Common myeloid progenitor, CD34-positive (primary cell): Measurements from ENCODE around the gene GAST.
A peak's percentile ranks its signal among the peaks of the same experiment; 100 is the strongest.

Experiments
- CTCF ChIA-PET: fragments of 350-600 bp; sonication (Branson Sonifier 250); formaldehyde crosslinking; loops from one replicate; lab custom pipeline; 2021; ENCODE audit warnings: antibody characterized with exemption; lab: Charles Lee
- POLR2A ChIA-PET: fragments of 350-600 bp; sonication (Branson Sonifier 250); formaldehyde crosslinking; loops from one replicate; lab custom pipeline; 2021; ENCODE audit warnings: antibody characterized with exemption; lab: Charles Lee
- DNase-seq, 3 donors: peaks; one replicate each; pipeline versions ENCODE4 v3.0.0 to v3.0.0-alpha.2; 2013
- H3K27ac ChIP-seq, 2 experiments: 1 replicate in 1 of 2; 2 replicates in 1 of 2; pipeline ENCODE4 v1.7.0; 2013; ENCODE audit warnings: inconsistent platforms in 2 of 2, low read length in 2 of 2, mild to moderate bottlenecking in 2 of 2, low read depth in 1 of 2, moderate library complexity in 1 of 2; ENCODE audit not compliant: severe bottlenecking in 2 of 2, insufficient read depth in 1 of 2, poor library complexity in 1 of 2
- H3K27me3 ChIP-seq, 5 experiments: replicated peaks in 2 of 5; 1 replicate in 3 of 5; 2 replicates in 2 of 5; pipeline versions ENCODE4 v1.6.1 to v1.7.0; 2013; ENCODE audit warnings: low read length in 4 of 5, mild to moderate bottlenecking in 2 of 5, moderate library complexity in 2 of 5, inconsistent platforms in 1 of 5; ENCODE audit not compliant: insufficient read depth in 5 of 5, control insufficient read depth in 4 of 5
- H3K36me3 ChIP-seq, 4 experiments: 1 replicate in 2 of 4; 2 replicates in 2 of 4; pipeline versions ENCODE4 v1.6.1 to v1.7.0; 2013; ENCODE audit warnings: low read length in 3 of 4, control low read depth in 1 of 4, mild to moderate bottlenecking in 1 of 4; ENCODE audit not compliant: control insufficient read depth in 4 of 4, insufficient read depth in 4 of 4
- H3K4me1 ChIP-seq, 4 experiments: 1 replicate in 3 of 4; 2 replicates in 1 of 4; pipeline versions ENCODE4 v1.6.1 to v1.7.1; 2013; ENCODE audit warnings: low read length in 3 of 4, mild to moderate bottlenecking in 3 of 4, control low read depth in 1 of 4, inconsistent platforms in 1 of 4, moderate library complexity in 1 of 4; ENCODE audit not compliant: control insufficient read depth in 4 of 4, insufficient read depth in 4 of 4; ENCODE audit errors: control extremely low read depth in 1 of 4
- H3K4me3 ChIP-seq, 7 experiments: 1 replicate in 4 of 7; 2 replicates in 3 of 7; pipeline versions ENCODE4 v1.5.1 to v1.7.0; 2013; ENCODE audit warnings: mild to moderate bottlenecking in 7 of 7, low read length in 6 of 7, moderate library complexity in 6 of 7, inconsistent platforms in 2 of 7, low read depth in 2 of 7, control low read depth in 1 of 7; ENCODE audit not compliant: insufficient read depth in 4 of 7, control insufficient read depth in 1 of 7; ENCODE audit errors: extremely low read depth in 1 of 7
- H3K9me3 ChIP-seq, 5 experiments: 1 replicate in 4 of 5; 2 replicates in 1 of 5; pipeline versions ENCODE4 v1.6.1 to v1.7.1; 2013; ENCODE audit warnings: low read length in 4 of 5, mild to moderate bottlenecking in 2 of 5, inconsistent platforms in 1 of 5, low read depth in 1 of 5, moderate library complexity in 1 of 5; ENCODE audit not compliant: control insufficient read depth in 4 of 5, insufficient read depth in 2 of 5; ENCODE audit errors: control extremely low read depth in 1 of 5
- WGBS: methylation state at CpG from one replicate; pipeline ENCODE4 v1.1.5; 2013; ENCODE audit not compliant: insufficient coverage; 5-methylcytosine and 5-hydroxymethylcytosine counted together

GAST gene

GRCh38 chr17:41678907-41679739 lies 33.0 kb upstream of the GAST start:
- Histone ChIP-seq H3K9me3 (no peaks in the 10 kb centered on the region), H3K27ac (peak overlapping the region; percentile 62 to 90), H3K4me3 (peak overlapping the region in 6 of 7 experiments; percentile 28 to 83 (median 53)), H3K36me3 (no peaks in the 10 kb centered on the region), H3K27me3 (no peaks in the 10 kb centered on the region), H3K4me1 (peaks cover 12 to 72% (median 60%) of the 10 kb centered on the region in 4 experiments)
- CTCF ChIA-PET = interaction anchor here (1.0 to 7.5 kb wide), 6 partner anchors 11 to 30 kb away, joined by 3 to 91 read pairs (median 15); partner anchors contain the start of gene EIF1
- WGBS = 0% methylated on average over 4 of the region's 6 CpGs
- peak; percentile 95 to 99 (median 98) for DNase-seq
- POLR2A ChIA-PET = interaction anchor here (0.7 to 5.1 kb wide), 5 partner anchors 11 to 82 kb away, joined by 3 to 86 read pairs (median 3); partner anchors contain the start of gene EIF1

- Histone ChIP-seq H3K36me3 (no peaks in the 10 kb centered on the region), H3K4me1 (peaks cover 12 to 72% (median 60%) of the 10 kb centered on the region in 4 experiments), H3K9me3 (no peaks in the 10 kb centered on the region), H3K27ac (peak overlapping the region in 1 of 2 experiments; percentile 90), H3K4me3 (peak overlapping the region in 1 of 7 experiments; percentile 13), H3K27me3 (no peaks in the 10 kb centered on the region)
- POLR2A ChIA-PET = interaction anchor here (1.3 to 5.1 kb wide), 2 partner anchors 11 to 12 kb away, joined by 3 to 86 read pairs; partner anchors contain the start of gene EIF1
- WGBS = 83% methylated on average over 1 of the region's 5 CpGs
- CTCF ChIA-PET = interaction anchor here (1.6 to 7.5 kb wide), 6 partner anchors 10 to 17 kb away, joined by 4 to 91 read pairs (median 15); partner anchors contain the start of gene EIF1
- DNase-seq = no peak
These were observed 32.2 kb upstream of the GAST start for GRCh38 chr17:41679740-41680425.

GRCh38 chr17:41680426-41681040 lies 31.6 kb upstream of the GAST start:
- Histone ChIP-seq H3K27ac (peak overlapping the region in 1 of 2 experiments; percentile 34), H3K9me3 (no peaks in the 10 kb centered on the region), H3K4me1 (peaks cover 12 to 72% (median 60%) of the 10 kb centered on the region in 4 experiments), H3K27me3 (no peaks in the 10 kb centered on the region), H3K36me3 (no peaks in the 10 kb centered on the region), H3K4me3 (no peak overlapping the region)
- no peak for DNase-seq
- CTCF ChIA-PET = interaction anchor here (1.6 to 7.5 kb wide), 4 partner anchors 10 to 16 kb away, joined by 4 to 91 read pairs (median 40); partner anchors contain the start of gene EIF1
- POLR2A ChIA-PET = interaction anchor here (5.1 kb wide), 1 partner anchor 10 kb away, joined by 86 read pairs; the partner anchor contains the start of gene EIF1
- 82% methylated on average over 7 of the region's 10 CpGs for WGBS

- DNase-seq = no peak
- ChIA-PET CTCF (interaction anchor here (1.6 to 7.5 kb wide), 6 partner anchors 8 to 18 kb away, joined by 4 to 91 read pairs (median 8); partner anchors contain the start of gene EIF1), POLR2A (interaction anchor here (5.1 kb wide), 1 partner anchor 9 kb away, joined by 86 read pairs; the partner anchor contains the start of gene EIF1)
- WGBS = 100% methylated on average over 3 of the region's 3 CpGs
- Histone ChIP-seq H3K27me3 (no peaks in the 10 kb centered on the region), H3K4me1 (peaks cover 4 to 60% (median 49%) of the 10 kb centered on the region in 4 experiments), H3K36me3 (no peaks in the 10 kb centered on the region), H3K9me3 (no peaks in the 10 kb centered on the region), H3K27ac (no peak overlapping the region), H3K4me3 (no peak overlapping the region)
These were observed 30.4 kb upstream of the GAST start for GRCh38 chr17:41681776-41682175.

- Histone ChIP-seq H3K4me3 (no peak overlapping the region), H3K4me1 (peaks cover 4 to 56% (median 48%) of the 10 kb centered on the region in 4 experiments), H3K36me3 (no peaks in the 10 kb centered on the region), H3K9me3 (no peaks in the 10 kb centered on the region), H3K27me3 (no peaks in the 10 kb centered on the region), H3K27ac (no peak overlapping the region)
- CTCF ChIA-PET = interaction anchor here (1.9 to 7.5 kb wide), 4 partner anchors 8 to 19 kb away, joined by 5 to 91 read pairs (median 40); partner anchors contain the start of gene EIF1
- DNase-seq = peak in 2 of 3 donors; percentile 49 to 56
- WGBS = no CpG with 5 or more reads among the region's 5 CpGs
- POLR2A ChIA-PET = interaction anchor here (5.1 kb wide), 1 partner anchor 8 kb away, joined by 86 read pairs; the partner anchor contains the start of gene EIF1
These were observed 29.5 kb upstream of the GAST start for GRCh38 chr17:41682631-41683030.

- no peak for DNase-seq
- Histone ChIP-seq H3K27ac (no peak overlapping the region), H3K27me3 (no peaks in the 10 kb centered on the region), H3K36me3 (no peaks in the 10 kb centered on the region), H3K4me3 (no peak overlapping the region), H3K9me3 (no peaks in the 10 kb centered on the region), H3K4me1 (peaks cover 2 to 56% (median 47%) of the 10 kb centered on the region in 4 experiments)
- ChIA-PET POLR2A (interaction anchor here (0.7 kb wide), 1 partner anchor 1527 kb away, joined by 3 read pairs; no protein-coding TSS in a partner anchor), CTCF (interaction anchor here (1.9 to 7.1 kb wide), 3 partner anchors 12 to 20 kb away, joined by 5 to 72 read pairs (median 7); no protein-coding TSS in a partner anchor)
- 95% methylated on average over 7 of the region's 8 CpGs for WGBS
These were observed 28.6 kb upstream of the GAST start for GRCh38 chr17:41683441-41684007.
